GM19043 (cell line): ENCODE results near the gene FRAS1.
"Not testable (repeated sequence)": the region's sequence is repeated elsewhere in the genome, so short reads cannot be mapped to it uniquely, and the experiment has no call there.

Experiments
- ATAC-seq: cut with Tn5 transposase; IDR thresholded peaks from one replicate; pipeline ENCODE4 v1.9.1; 2021; ENCODE audit warnings: low read depth; ENCODE audit not compliant: unreplicated experiment

FRAS1 gene

GRCh38 chr4:78155616-78156105, 98.5 kb downstream of the FRAS1 start:
- no peak for ATAC-seq

- ATAC-seq, result no peak
Observed at GRCh38 chr4:78156520-78156919, 99.4 kb downstream of the FRAS1 start.

GRCh38 chr4:78162342-78162741, 105.2 kb downstream of the FRAS1 start:
- no peak for ATAC-seq

- no peak for ATAC-seq
Observed at GRCh38 chr4:78162821-78163220, 105.7 kb downstream of the FRAS1 start.

- no peak for ATAC-seq
Observed at GRCh38 chr4:78165758-78166157, 108.6 kb downstream of the FRAS1 start.

- ATAC-seq, result no peak
Observed at GRCh38 chr4:78166622-78167021, 109.5 kb downstream of the FRAS1 start.

GRCh38 chr4:78167510-78167909, 110.4 kb downstream of the FRAS1 start:
- ATAC-seq, result no peak

GRCh38 chr4:78168029-78168428, 110.9 kb downstream of the FRAS1 start:
- ATAC-seq, result no peak

- ATAC-seq, result no peak
Observed at GRCh38 chr4:78169728-78170127, 112.6 kb downstream of the FRAS1 start.

GRCh38 chr4:78171482-78171881, 114.4 kb downstream of the FRAS1 start:
- no peak for ATAC-seq

GRCh38 chr4:78174891-78175290, 117.8 kb downstream of the FRAS1 start:
- ATAC-seq, result no peak

GRCh38 chr4:78179196-78179595, 122.1 kb downstream of the FRAS1 start:
- no peak for ATAC-seq

GRCh38 chr4:78181681-78182234, 124.6 kb downstream of the FRAS1 start:
- not testable (repeated sequence) for ATAC-seq

GRCh38 chr4:78184584-78184983, 127.5 kb downstream of the FRAS1 start:
- ATAC-seq, result no peak

GRCh38 chr4:78185117-78185516, 128.0 kb downstream of the FRAS1 start:
- ATAC-seq, result no peak

- ATAC-seq, result no peak
Observed at GRCh38 chr4:78186597-78187543, 129.7 kb downstream of the FRAS1 start.

GRCh38 chr4:78190068-78190467, 132.9 kb downstream of the FRAS1 start:
- ATAC-seq, result no peak

- ATAC-seq, result no peak
Observed at GRCh38 chr4:78190595-78190994, 133.5 kb downstream of the FRAS1 start.

GRCh38 chr4:78197947-78198346, 140.8 kb downstream of the FRAS1 start:
- no peak for ATAC-seq

GRCh38 chr4:78199984-78200383, 142.9 kb downstream of the FRAS1 start:
- ATAC-seq, result no peak

GRCh38 chr4:78200949-78201348, 143.8 kb downstream of the FRAS1 start:
- ATAC-seq, result no peak

GRCh38 chr4:78204176-78204575, 147.1 kb downstream of the FRAS1 start:
- ATAC-seq, result no peak
